Keratinocyte (primary cell): ENCODE measurements around the gene NINJ1.

Source experiments
- EZH2 ChIP-seq: IDR thresholded peaks from one replicate; pipeline ENCODE4 v1.6.1; 2012; ENCODE audit warnings: inconsistent platforms, mild to moderate bottlenecking, low read length, moderate library complexity
- TF ChIP-seq, protein P1 (sequence below), 3 experiments: IDR thresholded peaks in 1 of 3; conservative IDR thresholded peaks in 1 of 3; optimal IDR thresholded peaks in 1 of 3; 2 replicates in 2 of 3; 3 replicates in 1 of 3; pipeline versions ENCODE3 to v1.5.1; 2011; ENCODE audit warnings: low read length in 3 of 3, mild to moderate bottlenecking in 3 of 3, moderate library complexity in 2 of 3, control low read depth in 1 of 3, inconsistent platforms in 1 of 3; ENCODE audit not compliant: insufficient read depth in 2 of 3; ENCODE audit errors: extremely low read depth in 1 of 3

DNA sequence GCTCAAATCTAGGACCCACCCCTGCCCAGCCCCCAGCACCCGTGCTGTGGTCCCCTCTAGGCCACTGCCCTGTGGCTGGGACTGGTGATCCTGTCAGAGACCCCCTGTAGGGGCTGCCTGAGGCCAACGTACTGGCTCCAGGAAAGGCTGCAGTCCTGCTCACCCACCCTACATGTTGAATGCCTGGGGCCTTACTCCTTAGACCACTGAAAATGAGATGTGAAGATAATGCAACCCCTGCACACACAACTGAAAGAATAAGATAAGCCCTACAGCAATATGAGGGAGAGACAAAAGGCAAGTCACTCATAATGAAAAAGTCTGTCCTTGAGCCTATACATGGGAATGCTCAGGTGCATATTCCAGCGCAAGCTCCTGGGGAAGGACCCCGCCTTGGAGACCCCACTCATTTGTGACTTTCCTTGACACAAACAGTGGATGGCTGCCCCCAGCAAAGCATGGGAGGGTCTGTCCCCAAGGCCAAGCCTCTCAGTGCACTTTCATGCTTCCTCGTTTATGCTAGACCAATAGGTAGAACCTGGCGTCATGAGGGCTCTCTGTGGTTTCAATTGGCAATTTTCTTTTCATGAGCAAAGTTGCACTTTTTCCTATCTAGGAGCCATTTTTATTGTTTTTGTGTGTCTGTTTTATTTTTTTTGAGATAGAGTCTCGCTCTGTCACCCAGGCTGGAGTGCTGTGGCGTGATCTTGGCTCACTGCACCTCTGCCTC, 37.4 kb upstream of the NINJ1 start:
- TF ChIP-seq, protein P1, sequence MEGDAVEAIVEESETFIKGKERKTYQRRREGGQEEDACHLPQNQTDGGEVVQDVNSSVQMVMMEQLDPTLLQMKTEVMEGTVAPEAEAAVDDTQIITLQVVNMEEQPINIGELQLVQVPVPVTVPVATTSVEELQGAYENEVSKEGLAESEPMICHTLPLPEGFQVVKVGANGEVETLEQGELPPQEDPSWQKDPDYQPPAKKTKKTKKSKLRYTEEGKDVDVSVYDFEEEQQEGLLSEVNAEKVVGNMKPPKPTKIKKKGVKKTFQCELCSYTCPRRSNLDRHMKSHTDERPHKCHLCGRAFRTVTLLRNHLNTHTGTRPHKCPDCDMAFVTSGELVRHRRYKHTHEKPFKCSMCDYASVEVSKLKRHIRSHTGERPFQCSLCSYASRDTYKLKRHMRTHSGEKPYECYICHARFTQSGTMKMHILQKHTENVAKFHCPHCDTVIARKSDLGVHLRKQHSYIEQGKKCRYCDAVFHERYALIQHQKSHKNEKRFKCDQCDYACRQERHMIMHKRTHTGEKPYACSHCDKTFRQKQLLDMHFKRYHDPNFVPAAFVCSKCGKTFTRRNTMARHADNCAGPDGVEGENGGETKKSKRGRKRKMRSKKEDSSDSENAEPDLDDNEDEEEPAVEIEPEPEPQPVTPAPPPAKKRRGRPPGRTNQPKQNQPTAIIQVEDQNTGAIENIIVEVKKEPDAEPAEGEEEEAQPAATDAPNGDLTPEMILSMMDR (optimal IDR thresholded peaks at IDR 0.05 in 1 of 3, IDR thresholded peaks at IDR 0.05 in 1 of 3, conservative IDR thresholded peaks at IDR 0.05 in 1 of 3; ENCODE audit: extremely low read depth in 1 of 3, insufficient read depth in 2 of 3, low read length in 3 of 3), result no peak
- TF ChIP-seq EZH2, result no peak
